Liver (tissue), 3 donors: ENCODE data around the gene RALGAPB.

Experiments used
- TAF1 ChIP-seq: conservative IDR thresholded peaks from 2 replicates; pipeline ENCODE4 v1.6.1; 2016; ENCODE audit warnings: antibody characterized with exemption, mild to moderate bottlenecking
- YY1 ChIP-seq: IDR thresholded peaks from 2 replicates; pipeline ENCODE4 v1.6.1; 2016; ENCODE audit warnings: antibody characterized with exemption, mild to moderate bottlenecking
- TF ChIP-seq, protein P1 (sequence below): fragments of 150-350 bp; IDR thresholded peaks from 2 replicates; pipeline ENCODE4 v1.5.1; 2017; ENCODE audit warnings: improper control_type of control experiment, low read depth, low read length; ENCODE audit not compliant: missing input control
- TF ChIP-seq, protein P2 (sequence below): IDR thresholded peaks from 2 replicates; pipeline ENCODE4 v1.6.1; 2016; ENCODE audit warnings: antibody characterized with exemption
- donor health status: healthy.
- donor health status: healthy.

DNA sequence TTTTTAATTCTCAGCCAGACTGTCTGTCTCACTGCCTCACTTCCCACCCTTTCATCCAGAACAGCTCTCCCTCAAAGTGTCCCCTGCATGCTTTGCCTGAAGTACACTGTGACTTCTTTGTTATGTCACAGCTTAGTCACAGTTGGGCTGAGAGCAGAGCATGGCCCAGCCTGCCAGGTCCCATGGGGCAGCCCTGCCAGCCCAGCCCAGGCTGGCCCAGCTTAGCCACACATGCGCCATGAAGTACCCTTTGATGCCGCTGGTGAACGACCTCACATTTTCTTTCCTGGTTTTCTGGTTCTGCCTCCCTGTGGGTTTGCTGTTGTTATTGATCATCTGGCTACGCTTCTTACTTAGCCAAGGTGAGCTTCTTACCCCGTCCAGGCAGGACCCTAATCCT lies 108.4 kb downstream of the RALGAPB start, which contains the start of gene ADIG:
- TF ChIP-seq YY1 (no peak), TAF1 (no peak)
- TF ChIP-seq, protein P1, sequence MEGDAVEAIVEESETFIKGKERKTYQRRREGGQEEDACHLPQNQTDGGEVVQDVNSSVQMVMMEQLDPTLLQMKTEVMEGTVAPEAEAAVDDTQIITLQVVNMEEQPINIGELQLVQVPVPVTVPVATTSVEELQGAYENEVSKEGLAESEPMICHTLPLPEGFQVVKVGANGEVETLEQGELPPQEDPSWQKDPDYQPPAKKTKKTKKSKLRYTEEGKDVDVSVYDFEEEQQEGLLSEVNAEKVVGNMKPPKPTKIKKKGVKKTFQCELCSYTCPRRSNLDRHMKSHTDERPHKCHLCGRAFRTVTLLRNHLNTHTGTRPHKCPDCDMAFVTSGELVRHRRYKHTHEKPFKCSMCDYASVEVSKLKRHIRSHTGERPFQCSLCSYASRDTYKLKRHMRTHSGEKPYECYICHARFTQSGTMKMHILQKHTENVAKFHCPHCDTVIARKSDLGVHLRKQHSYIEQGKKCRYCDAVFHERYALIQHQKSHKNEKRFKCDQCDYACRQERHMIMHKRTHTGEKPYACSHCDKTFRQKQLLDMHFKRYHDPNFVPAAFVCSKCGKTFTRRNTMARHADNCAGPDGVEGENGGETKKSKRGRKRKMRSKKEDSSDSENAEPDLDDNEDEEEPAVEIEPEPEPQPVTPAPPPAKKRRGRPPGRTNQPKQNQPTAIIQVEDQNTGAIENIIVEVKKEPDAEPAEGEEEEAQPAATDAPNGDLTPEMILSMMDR, result no peak
- TF ChIP-seq, protein P2, sequence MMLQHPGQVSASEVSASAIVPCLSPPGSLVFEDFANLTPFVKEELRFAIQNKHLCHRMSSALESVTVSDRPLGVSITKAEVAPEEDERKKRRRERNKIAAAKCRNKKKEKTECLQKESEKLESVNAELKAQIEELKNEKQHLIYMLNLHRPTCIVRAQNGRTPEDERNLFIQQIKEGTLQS, result no peak
